ENCODE results near the gene GLIS1. TPM values are rescaled to one million over a fixed set of nuclear protein-coding genes. Genes with fewer than 3 reads are reported as not detected.

GLIS1 gene
- total and polyA plus RNA-seq, 3 experiments from 2014 or later, result 0.18 TPM; not detected in 2

DNA sequence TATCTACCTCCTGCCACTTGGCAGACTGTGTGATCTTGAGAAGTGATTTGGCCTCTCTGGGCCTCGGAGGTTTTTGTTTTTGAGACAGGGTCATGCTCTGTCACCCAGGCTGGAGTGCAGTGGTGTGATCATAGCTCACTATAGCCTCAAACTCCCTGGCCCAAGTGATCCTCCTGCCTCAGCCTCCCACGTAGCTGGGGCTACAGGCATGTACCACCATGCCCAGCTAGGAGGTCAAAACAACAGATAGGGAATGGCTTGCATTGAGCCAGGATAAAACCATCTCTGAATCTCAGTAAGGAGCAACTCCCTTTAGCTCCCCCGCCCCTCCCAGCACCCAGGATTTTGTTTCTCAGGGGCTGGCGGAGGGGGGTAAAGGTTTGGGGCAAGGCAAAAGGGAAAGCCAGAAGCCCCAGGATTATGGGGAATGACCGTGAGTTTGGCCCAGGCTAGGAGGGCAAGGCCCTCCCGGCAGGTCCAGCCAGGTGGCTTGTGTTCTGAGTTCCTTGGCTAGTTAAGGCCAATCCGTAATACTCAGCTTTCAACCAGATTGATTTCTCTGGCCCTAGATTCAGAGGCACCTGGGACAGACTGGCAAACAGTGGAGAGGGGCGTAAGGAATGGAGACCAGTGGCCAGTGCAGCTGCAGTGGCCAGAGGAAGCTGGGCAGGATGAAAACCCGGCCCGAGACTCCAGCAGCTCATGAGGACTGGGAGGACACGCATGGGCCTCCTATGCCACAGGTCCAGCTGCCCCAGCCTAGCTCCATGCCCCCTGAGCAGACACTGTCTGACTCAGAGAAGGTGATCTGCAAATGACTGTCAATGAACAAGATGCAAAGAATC, 149.7 kb downstream of the GLIS1 start:
- ChIA-PET POLR2A (no interaction called here), CTCF (no interaction called here)
- DNase-seq, result no peak
- Histone ChIP-seq H3K9me3 (ENCODE audit: low read length) (no peaks in the 10 kb centered on the region), H3K27me3 (ENCODE audit: insufficient read depth, low read length, poor library complexity, severe bottlenecking) (no peaks in the 10 kb centered on the region), H3K4me1 (ENCODE audit: insufficient read depth, low read length) (peaks cover 17% of the 10 kb centered on the region), H3K27ac (ENCODE audit: low read depth, low read length) (no peak overlapping the region), H3K36me3 (ENCODE audit: insufficient read depth, low read length) (no peaks in the 10 kb centered on the region), H3K4me3 (ENCODE audit: low read length) (no peak overlapping the region)
- peaks cover 23 to 28% (median 25%) of the 10 kb centered on the region in 3 donors for H3K4me1 Mint-ChIP-seq
- H3K36me3 Mint-ChIP-seq, result no peaks in the 10 kb centered on the region
- H3K27me3 Mint-ChIP-seq, result peaks cover 0 to 1% of the 10 kb centered on the region in 2 donors
- peak overlapping the region in 1 of 8 donors; percentile 68 for H3K27ac Mint-ChIP-seq
- no peaks in the 10 kb centered on the region for H3K9me3 Mint-ChIP-seq
- no peak overlapping the region for H3K4me3 Mint-ChIP-seq

DNA sequence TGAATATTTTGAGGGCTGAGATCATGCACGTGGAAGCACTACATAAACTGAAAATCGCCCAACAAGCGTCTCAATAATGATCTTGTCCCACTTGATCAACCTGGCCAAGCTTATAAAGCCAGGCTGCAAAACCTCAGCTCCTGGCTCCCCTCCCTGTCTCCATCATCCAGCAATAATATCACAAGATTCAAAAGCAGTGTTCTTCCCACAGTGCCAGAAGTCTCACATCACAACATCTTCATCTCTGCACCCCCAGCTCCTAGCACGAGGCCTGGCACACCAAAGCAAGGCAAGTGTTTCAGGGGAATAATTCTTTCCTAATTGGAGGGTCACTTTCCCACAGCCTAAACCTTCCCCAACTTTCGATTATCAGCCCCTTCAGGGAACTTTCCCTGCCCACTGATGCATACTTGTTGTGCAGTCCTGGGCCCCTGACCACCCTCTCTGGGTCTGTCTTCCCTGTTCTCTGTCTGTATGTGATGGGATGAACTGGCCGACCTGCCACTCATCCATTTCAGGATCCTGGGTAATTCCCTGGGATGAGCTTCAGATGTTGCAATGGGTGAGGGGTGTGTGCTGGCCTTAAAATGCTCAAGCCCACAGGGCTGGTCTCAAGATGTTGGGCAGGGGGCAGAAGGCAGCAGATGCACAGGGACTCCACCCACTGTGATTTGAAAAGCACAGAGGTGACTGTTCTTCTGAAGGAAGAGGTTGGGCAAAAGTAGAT, 150.7 kb downstream of the GLIS1 start:
- ChIA-PET CTCF (no interaction called here), POLR2A (no interaction called here)
- no peak overlapping the region for H3K4me3 ChIP-seq (ENCODE audit: low read length)
- Mint-ChIP-seq H3K4me1 (peaks cover 32 to 38% (median 33%) of the 10 kb centered on the region in 3 donors), H3K27me3 (peaks cover 0 to 1% of the 10 kb centered on the region in 2 donors), H3K36me3 (no peaks in the 10 kb centered on the region), H3K27ac (peak overlapping the region in 1 of 8 donors; percentile 48), H3K4me3 (no peak overlapping the region), H3K9me3 (no peaks in the 10 kb centered on the region)
- H3K36me3 ChIP-seq (ENCODE audit: insufficient read depth, low read length), result no peaks in the 10 kb centered on the region
- no peak for DNase-seq
- H3K9me3 ChIP-seq (ENCODE audit: low read length), result no peaks in the 10 kb centered on the region
- H3K27ac ChIP-seq (ENCODE audit: low read depth, low read length), result no peak overlapping the region
- H3K4me1 ChIP-seq (ENCODE audit: insufficient read depth, low read length), result peaks cover 27% of the 10 kb centered on the region
- no peaks in the 10 kb centered on the region for H3K27me3 ChIP-seq (ENCODE audit: insufficient read depth, low read length, poor library complexity, severe bottlenecking)

DNA sequence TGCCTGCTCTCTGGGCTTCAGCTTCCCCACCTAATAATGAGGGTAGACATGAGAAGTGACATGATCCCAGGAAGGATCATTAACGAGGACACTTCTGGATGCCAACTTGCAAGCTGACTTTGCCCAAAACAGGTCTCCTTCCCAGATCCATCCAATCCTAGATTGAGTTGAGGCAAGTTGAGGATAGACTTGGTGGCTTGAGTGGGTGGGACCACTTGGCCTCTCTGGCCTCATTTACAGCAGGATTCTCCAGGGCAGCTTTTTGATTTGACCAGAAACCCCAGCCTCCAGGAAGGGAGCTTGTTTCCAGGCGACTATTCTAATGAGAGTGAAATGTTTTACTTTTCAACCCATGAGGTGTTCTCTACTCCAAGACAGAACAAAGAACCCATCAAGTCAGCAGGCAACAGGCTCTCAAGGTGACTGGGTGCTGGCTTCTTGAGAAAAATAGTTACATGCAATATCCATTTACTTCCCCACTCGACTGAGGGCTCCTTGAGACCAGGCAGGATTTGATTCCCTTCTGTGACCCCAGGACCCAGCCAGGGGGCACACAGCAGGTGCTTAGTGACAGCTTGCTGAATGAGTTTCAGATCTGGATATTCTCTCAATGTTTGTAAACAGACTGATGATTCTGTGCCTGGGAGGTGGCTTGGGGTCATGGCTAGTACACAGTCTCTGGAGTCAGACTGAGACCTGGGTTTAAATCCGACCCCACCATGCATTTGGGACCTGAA, 151.5 kb downstream of the GLIS1 start:
- Histone ChIP-seq H3K4me3 (ENCODE audit: low read length) (no peak overlapping the region), H3K27me3 (ENCODE audit: insufficient read depth, low read length, poor library complexity, severe bottlenecking) (no peaks in the 10 kb centered on the region), H3K36me3 (ENCODE audit: insufficient read depth, low read length) (no peaks in the 10 kb centered on the region), H3K9me3 (ENCODE audit: low read length) (no peaks in the 10 kb centered on the region), H3K4me1 (ENCODE audit: insufficient read depth, low read length) (peaks cover 35% of the 10 kb centered on the region), H3K27ac (ENCODE audit: low read depth, low read length) (no peak overlapping the region)
- peak overlapping the region in 1 of 8 donors; percentile 73 for H3K27ac Mint-ChIP-seq
- H3K4me1 Mint-ChIP-seq, result peaks cover 39 to 46% (median 40%) of the 10 kb centered on the region in 3 donors
- CTCF ChIA-PET, result no interaction called here
- no peak overlapping the region for H3K4me3 Mint-ChIP-seq
- peaks cover 0 to 1% of the 10 kb centered on the region in 2 donors for H3K27me3 Mint-ChIP-seq
- POLR2A ChIA-PET, result no interaction called here
- H3K9me3 Mint-ChIP-seq, result no peaks in the 10 kb centered on the region
- no peaks in the 10 kb centered on the region for H3K36me3 Mint-ChIP-seq
- no peak for DNase-seq

DNA sequence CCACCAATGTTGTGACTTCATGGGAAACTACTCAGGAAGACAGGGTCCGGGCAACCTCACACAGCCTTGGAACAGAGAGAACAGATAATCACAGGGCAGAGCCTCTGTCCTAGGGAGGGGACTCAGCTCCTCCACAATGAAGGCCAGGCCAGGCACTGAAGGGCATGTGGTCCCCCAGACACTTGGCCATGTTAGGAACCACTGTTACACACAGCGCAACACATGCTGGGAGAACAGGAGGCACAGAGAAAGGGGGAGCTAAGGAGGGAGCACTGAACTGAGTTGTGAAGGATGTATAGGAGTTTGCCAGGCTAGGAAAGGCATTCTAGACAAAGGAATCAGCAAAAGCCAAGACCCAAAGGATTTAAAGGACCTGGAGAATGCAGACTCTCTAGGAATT, 152.2 kb downstream of the GLIS1 start:
- Mint-ChIP-seq H3K36me3 (no peaks in the 10 kb centered on the region), H3K27ac (peak overlapping the region in 2 of 8 donors; percentile 29 to 73), H3K4me1 (peaks cover 45 to 53% (median 47%) of the 10 kb centered on the region in 3 donors), H3K27me3 (peaks cover 0 to 1% of the 10 kb centered on the region in 2 donors), H3K4me3 (no peak overlapping the region), H3K9me3 (no peaks in the 10 kb centered on the region)
- Histone ChIP-seq H3K9me3 (ENCODE audit: low read length) (no peaks in the 10 kb centered on the region), H3K4me3 (ENCODE audit: low read length) (no peak overlapping the region), H3K4me1 (ENCODE audit: insufficient read depth, low read length) (peaks cover 42% of the 10 kb centered on the region), H3K36me3 (ENCODE audit: insufficient read depth, low read length) (no peaks in the 10 kb centered on the region), H3K27ac (ENCODE audit: low read depth, low read length) (no peak overlapping the region), H3K27me3 (ENCODE audit: insufficient read depth, low read length, poor library complexity, severe bottlenecking) (no peaks in the 10 kb centered on the region)
- CTCF ChIA-PET, result no interaction called here
- POLR2A ChIA-PET, result no interaction called here
- no peak for DNase-seq

DNA sequence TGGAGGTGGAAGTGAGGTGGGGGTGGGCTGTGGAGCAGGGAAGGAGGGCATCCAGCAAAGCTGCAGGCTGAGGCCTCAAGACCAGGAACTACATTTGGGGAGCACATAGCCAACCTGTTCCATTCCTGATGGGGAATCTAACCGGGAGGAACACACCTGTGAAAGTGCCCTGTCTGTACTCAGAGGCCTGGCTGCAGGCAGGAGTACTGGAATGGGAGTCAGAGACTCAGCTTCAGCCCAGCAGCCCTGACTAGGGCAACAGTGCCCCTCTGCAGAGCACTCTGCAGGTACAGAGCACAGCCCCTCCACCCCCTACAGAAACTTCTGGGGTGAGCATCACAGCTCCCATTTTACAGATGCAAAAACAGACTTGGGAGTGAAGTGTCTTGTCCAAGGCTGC, 153.4 kb downstream of the GLIS1 start:
- ChIA-PET CTCF (interaction anchor here (0.7 to 1.4 kb wide), 2 partner anchors 11 to 16 kb away, joined by 3 to 4 read pairs; no protein-coding TSS in a partner anchor), POLR2A (no interaction called here)
- Histone ChIP-seq H3K36me3 (ENCODE audit: insufficient read depth, low read length) (no peaks in the 10 kb centered on the region), H3K27me3 (ENCODE audit: insufficient read depth, low read length, poor library complexity, severe bottlenecking) (no peaks in the 10 kb centered on the region), H3K4me3 (ENCODE audit: low read length) (no peak overlapping the region), H3K27ac (ENCODE audit: low read depth, low read length) (no peak overlapping the region), H3K4me1 (ENCODE audit: insufficient read depth, low read length) (peaks cover 47% of the 10 kb centered on the region), H3K9me3 (ENCODE audit: low read length) (no peaks in the 10 kb centered on the region)
- no peak for DNase-seq
- no peaks in the 10 kb centered on the region for H3K9me3 Mint-ChIP-seq
- H3K27ac Mint-ChIP-seq, result peak overlapping the region in 7 of 8 donors; percentile 23 to 99 (median 91)
- no peaks in the 10 kb centered on the region for H3K36me3 Mint-ChIP-seq
- peak overlapping the region in 3 of 7 donors; percentile 66 to 88 (median 69) for H3K4me3 Mint-ChIP-seq
- H3K27me3 Mint-ChIP-seq, result peaks cover 0 to 1% of the 10 kb centered on the region in 2 donors
- peaks cover 51 to 62% (median 53%) of the 10 kb centered on the region in 3 donors for H3K4me1 Mint-ChIP-seq

DNA sequence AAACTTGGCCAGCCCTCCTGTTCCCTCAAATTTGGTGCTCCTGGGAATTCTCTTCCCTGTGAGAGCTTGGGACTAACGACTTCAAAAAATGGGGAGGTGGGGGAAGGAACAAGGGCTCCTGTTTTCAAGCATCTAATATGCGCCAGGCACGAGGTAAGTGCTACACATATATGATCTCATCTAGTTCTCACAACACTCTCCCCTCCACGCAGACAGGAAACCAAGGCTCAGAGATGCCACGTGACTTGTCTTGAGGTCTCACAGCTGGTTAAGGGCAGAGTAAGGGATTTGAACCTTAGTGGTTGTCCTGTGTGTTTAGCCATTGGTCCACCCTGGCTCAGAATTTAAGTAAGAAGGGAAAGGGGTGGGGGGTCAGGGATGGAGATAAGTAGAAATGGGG, 153.8 kb downstream of the GLIS1 start:
- Mint-ChIP-seq H3K27me3 (peaks cover 0 to 1% of the 10 kb centered on the region in 2 donors), H3K4me1 (peaks cover 51 to 62% (median 53%) of the 10 kb centered on the region in 3 donors), H3K36me3 (no peaks in the 10 kb centered on the region), H3K27ac (peak overlapping the region in 7 of 8 donors; percentile 23 to 99 (median 91)), H3K4me3 (peak overlapping the region in 6 of 7 donors; percentile 49 to 88 (median 64)), H3K9me3 (no peaks in the 10 kb centered on the region)
- H3K27me3 ChIP-seq (ENCODE audit: insufficient read depth, low read length, poor library complexity, severe bottlenecking), result no peaks in the 10 kb centered on the region
- no peak overlapping the region for H3K4me3 ChIP-seq (ENCODE audit: low read length)
- peak; percentile 21 to 83 (median 56) for DNase-seq
- H3K36me3 ChIP-seq (ENCODE audit: insufficient read depth, low read length), result no peaks in the 10 kb centered on the region
- no peak overlapping the region for H3K27ac ChIP-seq (ENCODE audit: low read depth, low read length)
- no peaks in the 10 kb centered on the region for H3K9me3 ChIP-seq (ENCODE audit: low read length)
- ChIA-PET POLR2A (no interaction called here), CTCF (interaction anchor here (0.7 to 1.4 kb wide), 3 partner anchors 8 to 16 kb away, joined by 3 to 4 read pairs (median 3); no protein-coding TSS in a partner anchor)
- peaks cover 47% of the 10 kb centered on the region for H3K4me1 ChIP-seq (ENCODE audit: insufficient read depth, low read length)

DNA sequence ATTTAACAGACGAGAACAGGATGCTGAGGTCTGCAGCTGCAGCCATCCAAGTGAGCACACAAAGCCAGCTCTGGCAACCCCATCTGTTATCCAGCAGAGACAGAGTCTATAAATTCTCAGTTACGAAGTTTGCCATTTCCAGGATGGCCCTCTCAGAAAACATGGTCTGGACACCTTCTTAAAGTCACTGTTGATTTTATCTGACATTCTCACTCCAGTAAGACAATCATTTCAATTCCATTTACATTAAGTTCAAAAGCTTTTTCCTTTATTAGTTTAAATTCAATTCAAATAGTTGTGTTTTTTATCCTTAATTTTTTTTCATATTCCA, 154.2 kb downstream of the GLIS1 start:
- POLR2A ChIA-PET, result no interaction called here
- no peaks in the 10 kb centered on the region for H3K27me3 ChIP-seq (ENCODE audit: insufficient read depth, low read length, poor library complexity, severe bottlenecking)
- CTCF ChIA-PET, result interaction anchor here (0.7 to 1.4 kb wide), 3 partner anchors 8 to 16 kb away, joined by 3 to 4 read pairs (median 3); no protein-coding TSS in a partner anchor

More for the DNA sequence above, 154.2 kb downstream of the GLIS1 start:
- Histone ChIP-seq H3K27ac (ENCODE audit: low read depth, low read length) (no peak overlapping the region), H3K36me3 (ENCODE audit: insufficient read depth, low read length) (no peaks in the 10 kb centered on the region), H3K9me3 (ENCODE audit: low read length) (no peaks in the 10 kb centered on the region), H3K4me1 (ENCODE audit: insufficient read depth, low read length) (peaks cover 47% of the 10 kb centered on the region), H3K4me3 (ENCODE audit: low read length) (no peak overlapping the region)
- no peaks in the 10 kb centered on the region for H3K36me3 Mint-ChIP-seq
- peaks cover 51 to 62% (median 53%) of the 10 kb centered on the region in 3 donors for H3K4me1 Mint-ChIP-seq
- peaks cover 0 to 1% of the 10 kb centered on the region in 2 donors for H3K27me3 Mint-ChIP-seq
- no peaks in the 10 kb centered on the region for H3K9me3 Mint-ChIP-seq
- H3K27ac Mint-ChIP-seq, result peak overlapping the region in 7 of 8 donors; percentile 23 to 99 (median 91)
- no peak for DNase-seq
- peak overlapping the region in 6 of 7 donors; percentile 49 to 88 (median 64) for H3K4me3 Mint-ChIP-seq
